Calu3 (cell line): ENCODE data around the gene UBE2G1. TPM values are rescaled to one million over a fixed set of nuclear protein-coding genes. Genes with fewer than 3 reads are reported as not detected.

Source experiments
- BruUV-seq: library from RNA; stranded (reverse); fragments of 400-500 nt; replicated peaks from 2 replicates; lab custom pipeline; 2021; lab: Mats Ljungman, UMichigan
- CTCF ChIA-PET: fragments of 300-600 bp; sonication (Branson Sonifier 250); formaldehyde crosslinking; loops from one replicate; lab custom pipeline; 2022; ENCODE audit warnings: antibody characterized with exemption; lab: Charles Lee
- DNase-seq: peaks from one replicate; pipeline ENCODE4 v3.0.0; 2022
- H3K27ac Mint-ChIP-seq: one replicate; pipeline ENCODE4 v1.8.0; 2022; ENCODE audit warnings: mixed read lengths; ENCODE audit not compliant: unreplicated experiment
- H3K27me3 Mint-ChIP-seq: one replicate; pipeline ENCODE4 v1.8.0; 2022; ENCODE audit warnings: mixed read lengths; ENCODE audit not compliant: unreplicated experiment
- H3K36me3 Mint-ChIP-seq: one replicate; pipeline ENCODE4 v1.8.0; 2022; ENCODE audit warnings: mild to moderate bottlenecking, moderate library complexity, mixed read lengths; ENCODE audit not compliant: insufficient read depth, unreplicated experiment
- H3K4me1 Mint-ChIP-seq: one replicate; pipeline ENCODE4 v1.8.0; 2022; ENCODE audit warnings: mild to moderate bottlenecking, low read depth, mixed read lengths; ENCODE audit not compliant: unreplicated experiment
- H3K4me3 Mint-ChIP-seq: one replicate; pipeline ENCODE4 v1.8.0; 2022; ENCODE audit warnings: mild to moderate bottlenecking, low read depth, moderate library complexity, mixed read lengths; ENCODE audit not compliant: unreplicated experiment
- H3K9me3 Mint-ChIP-seq: one replicate; pipeline ENCODE4 v1.8.0; 2022; ENCODE audit warnings: low read depth, mixed read lengths; ENCODE audit not compliant: unreplicated experiment
- intact Hi-C: fragments of 100-400 bp; cut with micrococcal nuclease; formaldehyde crosslinking; loops from one replicate; pipeline ENCODE4 v1.10.0; 2022; ENCODE audit not compliant: unreplicated experiment
- total RNA-seq: library from RNA; stranded (reverse); gene quantifications from 2 replicates; pipeline ENCODE4 v1.2.3, GENCODE V29; 2022
- TF ChIP-seq, protein P1 (sequence below): fragments of 200-600 bp; IDR thresholded peaks from one replicate; pipeline ENCODE4 v1.8.0; 2022; ENCODE audit warnings: antibody characterized with exemption; ENCODE audit not compliant: unreplicated experiment

The UBE2G1 gene
- total RNA-seq, 1 experiment from 2014 or later = 52.0 TPM

DNA sequence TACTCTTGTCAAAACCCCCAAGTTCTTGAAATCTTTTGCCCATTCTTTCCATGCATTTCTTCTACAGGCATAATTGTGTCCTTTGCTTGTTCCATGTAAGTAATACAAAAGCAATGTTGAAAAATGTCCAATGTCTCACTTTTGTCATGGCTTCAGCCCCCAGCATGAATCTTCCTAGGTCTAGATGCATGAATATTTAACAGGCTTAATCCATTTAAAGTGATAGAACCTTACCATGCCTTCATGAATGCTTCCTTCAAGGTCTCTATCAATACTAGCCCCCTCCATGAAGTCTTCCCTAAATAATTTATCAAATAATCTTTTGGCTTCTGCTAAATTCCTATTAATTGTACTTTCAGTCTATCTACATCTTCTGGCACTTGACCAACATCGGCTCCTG, 56.6 kb downstream of the UBE2G1 start:
- CTCF ChIA-PET = no interaction called here
- Mint-ChIP-seq H3K27ac (no peak overlapping the region), H3K36me3 (peaks cover 11% of the 10 kb centered on the region)

GRCh38 chr17:4307179-4307930, 59.1 kb downstream of the UBE2G1 start:
- H3K9me3 Mint-ChIP-seq = no peaks in the 10 kb centered on the region

More for the DNA sequence above, 56.6 kb downstream of the UBE2G1 start:
- Mint-ChIP-seq H3K4me3 (no peak overlapping the region), H3K9me3 (no peaks in the 10 kb centered on the region), H3K27me3 (no peaks in the 10 kb centered on the region), H3K4me1 (peaks cover 24% of the 10 kb centered on the region)
- no peak for DNase-seq
- intact Hi-C loops = no loop called here
- BruUV-seq = no TSS peak
- TF ChIP-seq, protein P1, sequence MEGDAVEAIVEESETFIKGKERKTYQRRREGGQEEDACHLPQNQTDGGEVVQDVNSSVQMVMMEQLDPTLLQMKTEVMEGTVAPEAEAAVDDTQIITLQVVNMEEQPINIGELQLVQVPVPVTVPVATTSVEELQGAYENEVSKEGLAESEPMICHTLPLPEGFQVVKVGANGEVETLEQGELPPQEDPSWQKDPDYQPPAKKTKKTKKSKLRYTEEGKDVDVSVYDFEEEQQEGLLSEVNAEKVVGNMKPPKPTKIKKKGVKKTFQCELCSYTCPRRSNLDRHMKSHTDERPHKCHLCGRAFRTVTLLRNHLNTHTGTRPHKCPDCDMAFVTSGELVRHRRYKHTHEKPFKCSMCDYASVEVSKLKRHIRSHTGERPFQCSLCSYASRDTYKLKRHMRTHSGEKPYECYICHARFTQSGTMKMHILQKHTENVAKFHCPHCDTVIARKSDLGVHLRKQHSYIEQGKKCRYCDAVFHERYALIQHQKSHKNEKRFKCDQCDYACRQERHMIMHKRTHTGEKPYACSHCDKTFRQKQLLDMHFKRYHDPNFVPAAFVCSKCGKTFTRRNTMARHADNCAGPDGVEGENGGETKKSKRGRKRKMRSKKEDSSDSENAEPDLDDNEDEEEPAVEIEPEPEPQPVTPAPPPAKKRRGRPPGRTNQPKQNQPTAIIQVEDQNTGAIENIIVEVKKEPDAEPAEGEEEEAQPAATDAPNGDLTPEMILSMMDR = no peak

GRCh38 chr17:4305224-4305623, 61.3 kb downstream of the UBE2G1 start:
- intact Hi-C loops = no loop called here
- TF ChIP-seq, protein P1 = no peak
- CTCF ChIA-PET = no interaction called here
- Mint-ChIP-seq H3K4me3 (no peak overlapping the region), H3K27ac (no peak overlapping the region), H3K27me3 (no peaks in the 10 kb centered on the region), H3K36me3 (peaks cover 11% of the 10 kb centered on the region), H3K9me3 (no peaks in the 10 kb centered on the region), H3K4me1 (peaks cover 6% of the 10 kb centered on the region)
- BruUV-seq = no TSS peak
- DNase-seq = no peak

More at GRCh38 chr17:4307179-4307930, 59.1 kb downstream of the UBE2G1 start:
- BruUV-seq = no TSS peak
- no peak for DNase-seq
- intact Hi-C loops = no loop called here
- peaks cover 11% of the 10 kb centered on the region for H3K36me3 Mint-ChIP-seq
- CTCF ChIA-PET = interaction anchor here (0.6 kb wide), 1 partner anchor 48 kb away, joined by 4 read pairs; no protein-coding TSS in a partner anchor
- H3K27me3 Mint-ChIP-seq = no peaks in the 10 kb centered on the region
- H3K4me1 Mint-ChIP-seq = peaks cover 16% of the 10 kb centered on the region
- no peak overlapping the region for H3K27ac Mint-ChIP-seq
- no peak overlapping the region for H3K4me3 Mint-ChIP-seq
- TF ChIP-seq, protein P1 = no peak

DNA sequence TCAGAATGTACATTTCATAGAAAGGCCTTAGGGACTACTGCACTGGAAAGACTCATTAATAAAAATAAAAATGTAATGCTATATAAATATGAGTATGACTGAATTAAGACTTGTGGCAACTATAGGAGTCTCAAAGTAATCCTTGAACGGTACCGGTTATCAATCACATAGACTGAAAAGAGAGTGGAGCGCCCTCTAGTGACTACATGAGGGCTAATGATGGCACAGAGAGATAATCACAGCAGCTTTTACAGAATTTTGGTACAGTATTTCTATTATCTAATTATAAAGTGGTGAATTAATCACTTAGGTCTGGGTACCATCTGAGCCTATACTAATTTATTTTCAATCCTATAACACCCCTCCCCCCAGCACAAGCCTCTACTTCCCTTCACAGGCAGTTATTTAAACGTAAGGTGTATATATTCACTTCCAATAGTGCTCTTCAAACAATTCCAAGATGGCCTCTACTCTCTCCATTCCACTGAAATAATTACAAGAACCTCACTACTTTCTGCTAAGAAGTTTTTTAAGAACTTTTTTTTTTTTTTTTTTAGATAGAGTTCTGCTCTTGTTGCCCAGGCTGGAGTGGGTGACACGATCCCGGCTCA, 62.0 kb downstream of the UBE2G1 start:
- CTCF ChIA-PET = interaction anchor here (0.8 kb wide), 1 partner anchor 88 kb away, joined by 3 read pairs; no protein-coding TSS in a partner anchor
- Mint-ChIP-seq H3K9me3 (no peaks in the 10 kb centered on the region), H3K4me1 (no peaks in the 10 kb centered on the region), H3K27ac (no peak overlapping the region), H3K4me3 (no peak overlapping the region), H3K27me3 (no peaks in the 10 kb centered on the region), H3K36me3 (peaks cover 11% of the 10 kb centered on the region)
- intact Hi-C loops = no loop called here
- BruUV-seq = no TSS peak
- DNase-seq = peak; percentile 24
- TF ChIP-seq, protein P1 = no peak
